HG03159 (cell line): ENCODE results near the gene PLOD1.
"Not testable (repeated sequence)": the region's sequence is repeated elsewhere in the genome, so short reads cannot be mapped to it uniquely, and the experiment has no call there.

ENCODE experiments used
- ATAC-seq: cut with Tn5 transposase; IDR thresholded peaks from one replicate; pipeline ENCODE4 v1.9.1; 2021; ENCODE audit warnings: mild to moderate bottlenecking, moderate library complexity; ENCODE audit not compliant: unreplicated experiment

PLOD1 gene

DNA sequence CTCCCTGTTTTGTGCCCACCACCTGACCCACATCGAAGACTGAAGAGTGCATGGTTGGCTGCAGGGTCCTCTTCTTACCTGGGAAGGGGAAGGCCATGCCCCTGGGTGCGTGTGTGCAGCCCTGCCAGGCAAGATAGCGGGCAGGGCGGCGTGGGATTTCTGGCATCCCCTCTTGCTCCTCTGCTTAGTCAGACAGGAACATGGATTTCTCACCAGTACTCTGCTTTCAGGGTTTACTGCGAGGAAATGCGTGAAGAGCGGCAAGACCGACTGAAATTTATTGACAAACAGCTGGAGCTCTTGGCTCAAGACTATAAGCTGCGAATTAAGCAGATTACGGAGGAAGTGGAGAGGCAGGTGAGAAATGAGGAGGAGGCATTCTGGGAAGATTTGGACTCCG is 69.2 kb downstream of the PLOD1 start:
- no peak for ATAC-seq

- no peak for ATAC-seq
Observed at GRCh38 chr1:12005488-12006166, 71.1 kb downstream of the PLOD1 start.

GRCh38 chr1:12006167-12006921 is 71.8 kb downstream of the PLOD1 start:
- ATAC-seq: no peak

- ATAC-seq: no peak
Observed at GRCh38 chr1:12007204-12007603, 72.7 kb downstream of the PLOD1 start.

DNA sequence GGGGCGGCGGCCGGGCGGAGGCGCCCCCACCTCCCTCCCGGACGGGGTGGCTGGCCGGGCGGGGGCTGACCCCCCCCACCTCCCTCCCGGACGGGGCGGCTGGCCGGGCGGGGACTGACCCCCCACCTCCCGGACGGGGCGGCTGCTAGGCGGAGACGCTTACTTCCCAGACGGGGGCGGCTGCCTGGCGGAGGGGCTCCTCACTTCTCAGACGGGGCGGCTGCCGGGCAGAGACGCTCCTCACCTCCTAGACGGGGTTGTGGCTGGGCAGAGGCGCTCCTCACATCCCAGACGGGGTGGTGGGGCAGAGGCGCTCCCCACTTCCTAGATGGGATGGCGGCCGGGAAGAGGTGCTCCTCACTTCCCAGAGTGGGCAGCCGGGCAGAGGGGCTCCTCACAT is 73.8 kb downstream of the PLOD1 start:
- not testable (repeated sequence) for ATAC-seq

DNA sequence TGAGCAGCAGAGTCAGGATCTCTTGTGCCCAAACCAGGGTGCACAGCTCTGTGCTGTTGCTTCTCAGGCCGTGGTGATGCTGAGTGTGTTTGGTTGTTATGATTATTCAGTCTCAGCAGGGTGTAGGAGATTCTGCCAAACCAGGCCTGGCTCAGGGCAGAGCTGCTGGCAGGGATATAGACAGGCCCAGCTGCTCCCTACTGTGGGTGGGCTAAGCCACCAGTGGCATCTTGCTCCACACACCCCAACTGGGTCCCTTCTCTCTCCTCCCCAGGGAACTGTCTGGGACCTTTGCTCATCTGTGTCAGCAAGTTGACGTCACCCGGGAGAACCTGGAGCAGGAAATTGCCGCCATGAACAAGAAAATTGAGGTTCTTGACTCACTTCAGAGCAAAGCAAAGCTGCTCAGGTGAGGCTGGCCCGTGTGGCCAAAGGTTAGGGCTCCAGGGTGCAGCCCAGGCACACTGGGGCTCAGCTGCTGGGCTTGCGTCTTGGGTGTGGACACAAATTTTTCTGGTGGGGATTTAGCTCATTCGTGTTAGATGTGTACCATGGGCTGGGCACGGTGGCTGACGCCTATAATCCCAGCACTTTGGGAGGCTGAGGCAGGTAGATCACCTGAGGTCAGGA is 74.9 kb downstream of the PLOD1 start:
- no peak for ATAC-seq

DNA sequence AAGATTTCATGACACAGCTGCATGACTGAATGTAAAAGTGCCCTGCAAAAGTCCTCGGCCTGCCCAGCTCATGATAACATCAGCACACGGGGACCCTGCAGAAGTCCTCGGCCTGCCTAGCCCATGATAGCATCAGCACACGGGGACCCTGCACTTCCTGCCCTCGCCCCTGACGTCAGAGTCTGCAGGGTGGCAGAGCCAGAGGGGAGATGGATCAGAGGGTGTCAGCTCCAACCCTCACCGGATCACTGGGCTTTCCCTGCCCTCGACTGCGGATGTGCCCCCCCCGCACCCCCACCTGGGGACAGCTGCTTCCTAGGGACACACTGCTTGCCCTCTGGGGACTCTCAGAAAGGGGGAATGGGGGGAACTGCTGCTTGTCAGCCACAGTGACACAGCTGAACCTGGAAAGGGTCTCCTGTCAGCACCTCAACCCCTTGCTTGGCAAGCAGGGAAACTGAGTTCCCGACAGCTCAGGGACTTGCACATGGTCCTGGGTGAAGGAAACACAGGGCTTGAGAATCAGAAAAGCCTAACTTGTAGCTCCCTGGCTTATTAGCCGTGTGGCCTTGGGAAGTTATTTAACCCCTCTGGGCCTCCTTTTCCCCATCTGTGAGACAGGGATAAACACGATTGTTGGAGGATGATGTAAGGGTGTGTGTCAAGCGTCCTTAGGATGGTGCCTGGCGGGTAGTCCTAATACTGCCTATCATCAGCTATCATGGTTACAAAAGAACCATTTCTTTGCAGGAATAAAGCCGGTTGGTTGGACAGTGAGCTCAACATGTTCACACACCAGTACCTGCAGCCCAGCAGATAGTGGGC is 76.4 kb downstream of the PLOD1 start:
- ATAC-seq: no peak

GRCh38 chr1:12011998-12012397 is 77.5 kb downstream of the PLOD1 start:
- ATAC-seq: no peak

DNA sequence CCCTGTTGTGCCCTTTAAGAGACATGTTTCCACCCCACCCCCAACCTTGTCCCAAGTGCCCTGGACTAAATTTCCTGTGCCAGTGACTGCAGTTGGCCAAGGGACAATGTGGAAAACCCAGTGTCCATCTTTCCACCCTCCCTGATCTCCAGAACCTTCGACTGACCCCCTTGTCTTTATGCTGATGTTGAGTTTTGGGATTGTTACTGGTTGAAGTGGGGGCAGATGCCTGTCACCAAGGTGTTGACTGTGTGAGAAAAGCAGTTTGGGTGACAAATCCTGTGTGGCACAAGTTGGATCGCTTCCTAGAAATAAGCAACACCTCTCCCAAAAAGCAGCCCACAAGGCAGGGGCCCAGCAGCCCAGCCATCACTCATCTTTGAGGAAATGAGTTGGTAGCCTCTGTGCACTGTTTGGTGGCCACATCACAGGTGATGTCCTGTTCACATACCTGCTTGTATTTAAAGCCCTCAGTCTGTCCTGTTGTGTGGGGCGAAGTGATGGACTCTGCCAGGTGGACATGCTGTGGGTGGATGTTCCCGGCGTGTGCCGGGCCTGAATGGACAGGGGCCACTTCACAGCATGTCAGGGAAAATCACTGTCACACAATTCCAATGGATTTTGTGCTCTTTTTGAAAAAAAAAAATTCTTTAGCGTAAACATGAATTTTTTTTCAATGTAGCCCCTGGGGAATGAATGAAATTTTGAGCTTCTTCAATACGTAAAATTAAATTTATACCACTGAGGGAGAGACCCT is 78.2 kb downstream of the PLOD1 start:
- no peak for ATAC-seq

DNA sequence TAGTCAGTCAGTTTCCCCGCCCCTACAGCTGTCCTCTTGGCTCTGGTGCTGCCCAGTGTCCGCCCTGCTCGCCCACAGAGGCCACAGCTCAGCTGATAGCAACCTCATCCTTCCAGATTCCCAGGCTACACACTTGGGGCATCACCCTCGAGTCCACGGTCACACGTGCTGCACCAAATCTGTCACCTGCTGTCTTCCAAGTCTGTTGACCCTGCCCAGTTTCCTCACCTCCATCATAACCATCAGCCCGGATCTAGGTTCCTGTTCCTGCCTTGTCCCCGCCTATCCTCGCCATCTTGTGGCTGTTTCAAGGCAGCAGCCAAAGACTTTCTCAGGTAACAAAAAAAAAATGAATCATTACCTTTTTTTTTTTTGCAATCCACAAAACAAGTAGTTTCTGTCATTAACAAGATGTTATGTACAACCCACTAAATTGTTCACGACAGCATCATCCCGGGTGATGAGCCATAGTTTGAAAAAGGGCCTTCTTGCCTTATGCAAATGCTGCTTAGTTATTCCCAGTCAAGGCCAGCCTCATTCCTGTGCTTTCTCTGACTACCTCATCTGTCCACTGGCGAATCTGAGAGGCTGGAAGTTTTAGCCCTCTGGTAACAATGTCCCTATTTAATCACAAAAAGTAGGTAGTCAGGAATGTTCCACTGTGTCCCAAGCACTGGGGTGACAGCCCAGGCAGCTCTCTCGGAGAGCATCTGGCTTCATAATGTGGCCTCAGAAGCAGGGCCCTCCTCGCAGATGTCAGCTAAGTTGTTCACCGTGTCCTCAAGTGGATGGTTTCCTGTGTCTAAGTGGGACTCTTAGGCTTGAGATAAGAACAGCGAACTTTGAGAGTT is 79.8 kb downstream of the PLOD1 start:
- ATAC-seq: no peak

DNA sequence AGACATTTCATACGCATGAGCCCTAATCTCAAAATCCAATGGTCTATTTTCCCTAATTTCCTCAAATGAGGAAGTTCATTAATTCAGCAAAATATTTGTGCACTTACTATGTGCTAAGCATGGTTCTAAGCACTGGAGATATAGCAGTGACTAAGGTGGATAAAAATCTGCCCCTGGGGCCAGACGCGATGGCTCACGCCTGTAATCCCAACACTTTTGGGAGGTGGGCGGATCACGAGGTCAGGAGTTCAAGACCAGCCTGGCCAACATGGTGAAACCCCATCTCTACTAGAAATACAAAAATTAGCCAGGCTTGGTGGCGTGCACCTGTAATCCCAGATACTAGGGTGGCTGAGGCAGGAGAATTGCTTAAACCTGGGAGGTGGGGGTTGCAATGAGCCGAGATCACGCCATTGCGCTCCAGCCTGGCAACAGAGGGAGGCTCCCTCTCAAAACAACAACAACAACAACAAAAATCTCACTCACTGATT is 80.5 kb downstream of the PLOD1 start:
- no peak for ATAC-seq

DNA sequence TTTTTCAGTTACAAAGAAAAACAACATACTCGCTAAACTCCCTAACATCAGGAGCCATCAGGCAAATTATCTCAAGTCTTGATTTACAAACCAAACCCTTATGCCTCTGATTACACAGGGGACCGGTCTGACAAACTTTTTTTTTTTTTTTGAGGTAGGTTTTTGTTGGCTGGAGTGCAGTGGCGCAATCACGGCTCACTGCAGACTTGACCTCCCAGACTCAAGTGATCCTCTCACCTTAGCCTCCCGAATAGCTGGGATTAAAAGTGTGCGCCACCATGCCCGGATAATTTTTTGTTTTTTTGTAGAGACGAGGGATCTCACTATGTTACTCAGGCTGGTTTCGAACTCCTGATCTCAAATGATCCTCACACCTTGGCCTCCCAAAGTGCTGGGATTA is 81.0 kb downstream of the PLOD1 start:
- no peak for ATAC-seq

- ATAC-seq: no peak
Observed at GRCh38 chr1:12016182-12016581, 81.7 kb downstream of the PLOD1 start.

GRCh38 chr1:12019858-12020509 is 85.5 kb downstream of the PLOD1 start:
- ATAC-seq: peak; percentile 4

DNA sequence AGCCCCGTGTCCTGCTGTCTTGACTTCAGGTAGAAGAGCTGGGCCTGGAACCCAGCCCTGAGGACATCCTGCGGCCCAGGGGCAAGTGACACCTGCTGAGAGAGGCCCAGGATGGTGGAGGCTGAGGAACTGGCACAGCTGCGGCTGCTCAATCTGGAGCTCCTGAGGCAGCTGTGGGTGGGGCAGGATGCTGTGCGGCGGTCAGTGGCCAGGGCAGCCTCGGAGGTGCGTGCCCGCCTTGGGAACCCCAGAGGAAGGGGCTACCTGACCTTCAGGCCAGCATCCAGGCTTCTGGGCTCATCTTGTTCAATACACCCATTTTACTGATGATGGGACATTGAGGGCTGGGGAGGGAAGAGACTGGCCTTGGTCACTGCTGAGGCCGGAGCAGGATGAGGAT is 87.1 kb downstream of the PLOD1 start:
- no peak for ATAC-seq

- ATAC-seq: no peak
Observed at GRCh38 chr1:12022036-12022435, 87.5 kb downstream of the PLOD1 start.
